Esophagus muscularis mucosa (tissue), 3 donors: ENCODE data around the gene TP73.

ENCODE experiments used
- POLR2A ChIP-seq: fragments of 450-650 bp; IDR thresholded peaks from one replicate; pipeline ENCODE4 v1.6.1; 2017; ENCODE audit warnings: antibody characterized with exemption, moderate library complexity, mild to moderate bottlenecking, low read depth
- POLR2AphosphoS5 ChIP-seq, 2 donors: sonication (generic); formaldehyde crosslinking; IDR thresholded peaks; one replicate each; pipeline ENCODE4 v1.6.1; 2017; ENCODE audit warnings: antibody characterized with exemption in 2 of 2
- TF ChIP-seq, protein P1 (sequence below), 3 experiments: fragments of 200-600 bp in 2 of 3; fragments of 450-650 bp in 1 of 3; sonication (generic) in 2 of 3; IDR thresholded peaks; one replicate each; pipeline ENCODE4 v1.5.1; 2017 to 2019; ENCODE audit warnings: antibody characterized with exemption in 3 of 3, mild to moderate bottlenecking in 2 of 3, moderate library complexity in 1 of 3

DNA sequence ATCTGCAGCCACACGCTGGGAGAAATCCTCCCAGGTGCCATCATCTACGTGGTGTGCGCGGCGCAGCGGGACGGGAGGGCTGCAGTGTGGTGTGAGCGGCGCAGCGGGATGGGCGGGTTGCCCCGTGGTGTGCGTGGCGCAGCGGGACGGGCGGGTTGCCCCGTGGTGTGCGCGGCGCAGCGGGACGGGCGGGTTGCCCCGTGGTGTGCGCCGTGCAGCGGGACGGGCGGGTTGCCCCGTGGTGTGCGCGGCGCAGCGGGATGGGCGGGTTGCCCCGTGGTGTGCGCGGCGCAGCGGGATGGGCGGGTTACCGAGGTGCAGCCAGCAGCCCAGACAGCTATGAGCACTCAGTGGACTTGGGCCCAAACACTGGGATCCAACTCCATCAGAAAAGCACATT lies 7.1 kb upstream of the TP73 start:
- TF ChIP-seq, protein P1, sequence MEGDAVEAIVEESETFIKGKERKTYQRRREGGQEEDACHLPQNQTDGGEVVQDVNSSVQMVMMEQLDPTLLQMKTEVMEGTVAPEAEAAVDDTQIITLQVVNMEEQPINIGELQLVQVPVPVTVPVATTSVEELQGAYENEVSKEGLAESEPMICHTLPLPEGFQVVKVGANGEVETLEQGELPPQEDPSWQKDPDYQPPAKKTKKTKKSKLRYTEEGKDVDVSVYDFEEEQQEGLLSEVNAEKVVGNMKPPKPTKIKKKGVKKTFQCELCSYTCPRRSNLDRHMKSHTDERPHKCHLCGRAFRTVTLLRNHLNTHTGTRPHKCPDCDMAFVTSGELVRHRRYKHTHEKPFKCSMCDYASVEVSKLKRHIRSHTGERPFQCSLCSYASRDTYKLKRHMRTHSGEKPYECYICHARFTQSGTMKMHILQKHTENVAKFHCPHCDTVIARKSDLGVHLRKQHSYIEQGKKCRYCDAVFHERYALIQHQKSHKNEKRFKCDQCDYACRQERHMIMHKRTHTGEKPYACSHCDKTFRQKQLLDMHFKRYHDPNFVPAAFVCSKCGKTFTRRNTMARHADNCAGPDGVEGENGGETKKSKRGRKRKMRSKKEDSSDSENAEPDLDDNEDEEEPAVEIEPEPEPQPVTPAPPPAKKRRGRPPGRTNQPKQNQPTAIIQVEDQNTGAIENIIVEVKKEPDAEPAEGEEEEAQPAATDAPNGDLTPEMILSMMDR (IDR thresholded peaks at IDR 0.05), result no peak
- TF ChIP-seq POLR2A (no peak), POLR2AphosphoS5 (IDR thresholded peaks at IDR 0.05) (no peak)
